K562 treated with DMSO at 1 percent for 4 hours (cell line): ENCODE data around the gene SI. TPM values are rescaled to one million over a fixed set of nuclear protein-coding genes. Genes with fewer than 3 reads are reported as not detected.

Source experiments
- total RNA-seq: library from RNA; unstranded; fragments of 300-600 nt; gene quantifications from 2 replicates; pipeline ENCODE4 v1.2.3, GENCODE V29; 2022; ENCODE audit not compliant: insufficient read depth

Gene SI
- not detected in 2 replicates for total RNA-seq

DNA sequence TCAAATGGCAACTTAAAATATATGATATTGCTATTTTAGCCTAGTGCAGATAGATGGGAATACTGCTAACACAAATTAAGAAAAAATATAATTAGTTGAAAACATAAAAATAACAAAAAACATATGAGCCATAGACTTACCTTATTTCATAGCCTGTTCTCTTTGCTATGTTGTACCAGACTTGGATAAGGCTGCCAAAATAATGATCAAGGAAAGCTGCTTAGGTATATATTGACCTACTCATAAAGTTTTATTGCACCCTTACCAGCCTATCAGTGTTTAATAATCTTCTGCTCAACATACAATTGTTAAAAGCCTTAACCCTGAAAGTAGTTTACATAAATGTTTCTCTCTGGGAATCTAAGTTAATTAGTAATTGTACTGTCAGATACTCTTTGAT is at the start of gene SI:
Gene SI (minus strand): TSS at position 204 of the 400 bp plus-strand sequence. CDS start 2,484 bp downstream, outside the sequence.

Other genes with a start within 250 kb of the SI start
- gene SLITRK3, start 117.9 kb upstream of the SI start, total RNA-seq = not detected in 2 replicates